COLO829 (cell line): Measurements from ENCODE around the gene FSTL4.

ENCODE experiments used
- DNase-seq: peaks from one replicate; pipeline ENCODE4 v3.0.0; 2012; ENCODE audit warnings: low spot score

FSTL4 gene

DNA sequence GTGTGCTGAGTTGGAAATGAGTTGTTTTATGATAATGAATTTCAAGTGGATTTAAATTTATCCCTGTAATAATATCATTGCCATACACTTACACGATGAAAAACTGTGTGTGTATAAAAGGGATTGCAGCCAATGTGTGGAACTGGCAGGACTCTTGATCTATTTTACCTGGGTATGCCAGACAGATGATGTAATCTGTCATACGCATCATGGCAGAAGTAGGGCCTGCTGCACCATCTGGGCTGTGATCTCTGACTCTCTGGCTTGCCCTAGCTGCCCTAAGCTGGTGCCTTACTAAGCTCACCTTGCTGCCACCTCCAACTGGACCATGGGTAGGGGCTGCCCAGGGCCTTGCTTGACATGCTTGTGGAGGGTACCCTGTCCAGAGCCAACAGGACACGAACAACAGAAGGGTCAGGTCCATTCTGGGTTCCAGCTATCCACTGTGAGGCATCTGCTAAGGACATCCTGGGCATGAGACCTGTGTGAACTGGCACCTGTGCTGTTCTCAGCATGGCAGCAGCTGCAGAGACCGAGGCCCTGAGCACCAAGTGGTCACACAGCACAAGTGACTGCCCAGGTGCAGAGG is 184.2 kb downstream of the FSTL4 start:
- no peak for DNase-seq

DNA sequence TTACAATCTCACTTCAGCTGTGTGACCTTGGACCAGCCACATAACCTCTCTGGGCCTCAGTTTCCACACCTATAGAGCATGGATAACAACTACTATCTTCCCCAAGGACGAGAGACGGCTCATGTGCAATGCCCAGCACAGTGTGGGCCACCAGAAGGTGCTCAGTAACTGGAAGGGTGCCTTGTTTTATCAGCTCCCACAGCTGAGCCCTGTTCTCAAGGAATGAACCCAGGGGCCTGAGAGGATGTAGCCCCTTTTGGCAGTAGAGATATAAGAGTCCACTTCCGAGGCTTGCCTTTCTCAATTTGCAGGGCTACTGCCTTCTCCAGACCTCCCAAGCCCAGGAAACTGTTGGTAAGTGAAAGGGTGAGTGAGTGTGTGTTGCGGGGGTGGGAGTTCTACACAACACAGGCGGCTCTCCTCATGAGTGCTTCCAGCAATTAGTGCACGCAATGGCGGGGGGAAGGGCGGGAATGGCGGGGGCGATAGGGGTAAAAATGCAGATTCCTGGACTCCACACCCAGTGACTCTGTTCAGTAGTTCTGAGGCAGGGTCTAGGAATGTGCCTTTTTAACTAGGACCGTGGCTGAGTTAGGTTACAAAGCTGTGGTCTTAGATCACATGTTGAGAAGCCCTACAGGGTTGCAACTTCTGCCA is 185.1 kb downstream of the FSTL4 start:
- DNase-seq: peak; percentile 13

DNA sequence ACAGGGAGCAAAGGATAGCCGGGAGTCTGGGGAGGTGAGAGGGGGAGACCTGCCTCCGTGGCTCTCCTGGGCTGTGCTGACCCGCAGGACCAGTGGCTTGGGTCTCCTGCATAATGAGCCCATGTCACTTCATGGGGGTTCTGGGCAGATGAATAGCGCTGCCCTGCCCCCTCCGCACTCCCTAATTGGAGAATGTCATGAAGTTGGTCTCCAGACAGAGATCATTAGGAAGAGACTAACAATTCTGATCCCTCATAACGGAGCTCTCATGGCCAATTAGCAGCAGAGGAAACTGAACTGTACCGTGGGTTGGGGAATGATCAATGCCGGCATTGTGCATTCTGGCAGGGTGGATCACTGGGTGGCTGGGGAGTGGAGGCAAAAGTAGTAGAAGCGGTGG is 186.1 kb downstream of the FSTL4 start:
- peak; percentile 44 for DNase-seq

DNA sequence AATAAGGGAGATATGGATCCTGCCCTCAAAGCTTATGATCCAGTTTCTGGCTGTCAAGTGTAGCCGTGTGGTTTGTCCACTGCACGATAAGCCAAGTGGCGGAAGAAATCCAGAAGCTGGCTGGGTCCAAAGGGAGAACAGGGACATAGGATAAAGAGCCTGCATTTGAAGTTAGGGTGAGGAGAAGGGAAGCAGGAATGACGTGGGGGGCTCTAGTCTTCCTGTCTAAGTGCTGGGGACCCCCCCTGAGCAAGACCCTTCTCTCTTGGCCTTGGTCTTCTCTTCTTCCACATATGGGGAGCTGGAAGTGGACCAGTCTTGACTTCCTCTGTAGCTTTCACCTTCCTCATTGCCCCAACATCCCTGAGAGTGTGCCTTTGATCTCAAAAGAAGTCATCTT is 186.6 kb downstream of the FSTL4 start:
- DNase-seq: no peak

DNA sequence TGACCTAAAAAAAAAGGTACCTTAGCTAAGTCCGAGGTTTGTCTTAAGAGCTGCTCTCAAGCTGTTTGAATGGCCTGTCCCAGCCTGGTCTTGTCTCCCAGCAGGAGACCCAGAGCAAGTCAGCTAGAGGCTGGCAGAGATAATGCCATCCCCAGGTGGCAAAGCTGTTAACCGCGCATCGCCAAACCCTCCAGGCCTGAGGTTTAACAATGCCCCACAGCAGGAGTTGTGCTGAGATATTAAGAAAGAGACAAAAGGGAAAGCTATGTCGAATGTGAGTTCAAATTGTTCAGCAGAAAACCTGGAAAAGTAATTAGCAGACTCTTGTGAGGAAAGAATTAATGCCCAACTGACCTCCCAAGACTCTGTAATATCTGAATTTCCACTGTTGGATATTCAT is 187.1 kb downstream of the FSTL4 start:
- no peak for DNase-seq

DNA sequence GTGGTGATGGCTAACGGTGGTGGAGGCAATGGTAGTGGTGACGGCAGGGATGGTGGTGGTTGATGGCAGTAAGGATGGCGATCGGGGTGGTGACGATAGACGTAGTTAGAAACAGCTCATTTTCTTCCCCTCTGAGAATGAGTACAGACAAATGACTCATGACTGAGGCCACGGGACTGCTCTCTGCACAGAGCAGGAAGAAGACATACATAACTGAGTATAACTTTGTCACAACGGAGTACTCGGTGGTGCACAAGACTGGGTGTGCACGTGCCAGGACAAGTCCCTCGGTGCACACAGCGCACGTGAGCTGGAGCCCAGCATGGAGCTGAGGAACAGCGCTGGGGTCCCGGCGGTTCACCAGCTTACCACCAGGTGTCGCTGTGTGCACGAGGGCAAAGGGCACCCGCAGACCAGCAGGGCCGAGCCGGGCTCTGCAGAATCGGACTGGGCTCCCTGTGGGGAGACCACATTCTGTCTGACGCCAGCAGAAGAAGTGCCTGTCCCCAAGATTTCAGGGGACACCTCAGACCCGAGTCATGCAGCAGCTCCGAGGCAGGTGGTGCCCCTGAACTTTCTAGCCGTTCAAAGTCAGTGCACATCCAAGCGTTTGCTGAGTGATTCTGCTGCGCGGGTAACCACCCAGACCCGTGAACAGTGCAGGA is 188.6 kb downstream of the FSTL4 start:
- DNase-seq: peak; percentile 30

DNA sequence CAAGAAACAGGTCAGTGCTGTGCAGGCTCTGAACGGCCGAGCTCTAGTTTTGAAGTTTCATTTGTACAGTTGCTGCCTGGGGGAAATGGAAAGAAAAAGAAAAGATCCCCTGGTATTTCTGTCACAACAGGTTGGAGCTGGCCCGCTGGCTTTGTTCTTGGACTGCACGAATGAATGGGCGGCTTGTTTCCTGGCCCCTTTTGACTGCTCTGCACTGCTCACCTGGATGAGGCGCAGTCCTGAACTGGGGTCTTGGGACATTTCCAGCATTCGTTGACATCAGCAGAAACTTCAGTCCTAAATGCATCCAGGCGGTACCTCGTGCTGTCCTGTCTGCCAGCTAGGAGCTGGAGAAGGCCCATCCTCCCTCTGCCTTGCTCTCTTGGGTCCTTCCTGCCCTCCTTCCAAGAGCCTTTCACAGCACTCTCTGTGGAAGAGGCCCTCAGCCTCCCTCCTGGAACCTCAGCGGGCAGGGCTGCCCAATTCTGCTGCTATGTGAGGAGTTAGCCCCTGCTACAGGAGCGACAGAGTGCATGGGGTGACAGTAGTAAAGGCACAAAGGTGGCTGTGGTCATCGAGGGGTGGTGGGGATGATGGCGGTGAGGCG is 189.2 kb downstream of the FSTL4 start:
- DNase-seq: no peak

DNA sequence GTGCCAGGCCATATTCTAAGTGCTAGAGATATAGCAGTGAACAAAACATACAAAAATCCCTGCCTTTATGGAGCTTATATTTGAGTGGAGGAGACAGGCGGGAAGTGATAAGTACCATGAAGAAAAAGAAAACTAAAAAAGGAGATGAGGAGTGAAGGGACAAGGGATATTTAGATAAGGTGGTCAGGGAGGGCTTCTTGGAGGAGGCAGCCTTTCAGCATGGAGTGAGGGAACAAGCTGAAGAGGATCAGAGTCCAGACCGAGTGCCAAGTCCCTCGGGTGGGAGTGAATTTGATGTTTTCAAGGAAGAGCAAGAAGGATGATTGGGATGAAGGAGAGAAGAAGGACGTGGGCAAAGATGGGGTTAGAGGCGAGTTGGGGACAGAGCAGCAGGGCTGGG is 190.5 kb downstream of the FSTL4 start:
- no peak for DNase-seq

DNA sequence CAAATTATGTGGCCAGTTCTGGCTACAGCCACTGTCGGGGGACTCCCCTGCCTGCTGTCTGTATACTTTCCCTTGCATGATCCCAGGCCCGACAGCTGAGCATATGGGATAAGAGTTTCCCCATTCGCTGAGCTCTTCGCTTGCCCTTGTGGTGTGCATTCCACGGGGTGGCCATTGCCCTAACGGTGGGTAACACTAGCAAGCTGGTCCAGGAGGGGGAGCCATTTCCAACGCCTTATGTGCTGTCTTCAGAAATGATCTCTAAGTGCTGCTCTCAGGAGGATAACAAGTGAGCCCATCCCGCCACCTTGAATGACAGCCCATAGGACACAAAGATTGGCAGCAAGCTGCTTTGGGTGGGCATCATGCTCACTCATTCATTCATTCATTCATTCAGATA is 190.9 kb downstream of the FSTL4 start:
- DNase-seq: peak; percentile 31

DNA sequence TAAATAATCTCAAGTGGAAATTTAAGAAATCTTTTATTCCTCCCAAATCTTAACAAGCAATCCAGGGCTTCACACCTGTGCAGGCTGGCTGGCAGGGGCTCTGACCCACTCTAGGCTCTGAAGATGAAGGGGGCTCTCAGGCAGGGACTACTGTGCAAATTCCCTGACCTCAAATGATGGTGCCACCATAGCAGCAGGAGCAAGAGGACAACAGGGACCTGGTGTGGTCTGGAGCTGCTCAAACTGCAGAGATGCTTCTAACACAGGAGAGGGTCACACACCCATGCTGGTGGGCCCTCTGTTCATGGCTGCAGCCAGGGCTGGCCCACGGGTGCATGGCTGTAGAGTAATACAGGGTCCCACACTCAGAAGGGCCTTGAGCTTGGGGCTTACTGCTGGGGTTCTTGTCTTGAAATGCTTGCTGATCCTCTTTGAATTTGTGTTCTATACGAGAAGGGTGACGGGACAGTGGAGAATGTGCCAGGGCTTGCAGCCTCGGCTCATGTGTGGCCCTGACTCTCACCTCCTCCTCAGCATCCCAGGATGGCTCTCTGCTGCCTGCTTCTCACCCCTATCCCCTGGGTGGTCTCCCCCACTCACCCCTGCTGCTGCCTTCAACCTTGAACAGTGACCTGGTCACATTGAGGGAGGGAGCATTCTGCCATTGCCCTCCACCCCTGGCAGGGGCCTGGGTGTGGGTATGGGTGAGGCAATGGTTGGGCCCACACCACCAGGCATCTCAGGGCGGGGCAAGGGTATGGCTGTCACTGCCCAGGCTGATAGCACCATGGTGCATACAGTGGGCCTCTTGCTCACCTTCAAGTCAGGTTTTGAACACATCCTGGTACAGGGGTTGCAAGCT is 191.7 kb downstream of the FSTL4 start:
- no peak for DNase-seq

DNA sequence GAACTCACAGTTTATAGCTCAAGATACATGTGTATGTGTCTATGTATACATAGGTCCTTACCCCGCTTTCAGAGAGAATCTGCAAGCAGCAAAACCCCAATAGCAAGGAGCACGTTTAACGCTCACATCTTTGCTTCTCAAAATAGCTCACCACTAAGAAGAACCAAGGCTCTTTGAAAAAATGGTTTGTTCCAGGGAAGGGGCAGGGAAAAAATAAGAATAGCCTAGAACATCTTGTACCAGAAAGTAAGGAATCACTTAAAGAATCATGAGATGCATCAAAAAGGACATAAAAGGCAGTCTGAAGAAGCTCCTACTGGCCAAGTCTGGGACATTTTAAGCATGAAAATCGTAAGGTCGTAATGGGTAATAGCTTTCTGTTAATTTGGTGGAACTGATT is 196.4 kb downstream of the FSTL4 start:
- no peak for DNase-seq

DNA sequence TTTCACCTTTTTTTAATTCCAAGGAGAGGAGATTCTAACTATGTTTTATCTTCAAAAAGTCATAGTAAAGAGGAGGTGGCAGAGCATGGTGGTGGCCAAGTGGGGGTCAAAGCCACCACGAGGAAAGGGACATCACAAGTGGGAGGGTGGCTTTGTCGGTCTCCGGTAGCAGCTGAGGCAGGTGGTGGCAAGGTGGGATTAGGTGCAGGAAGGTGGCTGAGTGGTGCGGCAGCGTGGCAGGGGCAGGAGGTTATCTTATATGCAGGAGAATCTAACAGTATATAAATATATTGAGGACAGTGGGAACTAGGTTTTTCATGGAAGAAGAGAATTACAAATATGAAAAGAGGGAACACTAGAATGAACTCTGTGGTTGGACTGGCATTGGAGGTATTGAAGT is 196.8 kb downstream of the FSTL4 start:
- DNase-seq: no peak

DNA sequence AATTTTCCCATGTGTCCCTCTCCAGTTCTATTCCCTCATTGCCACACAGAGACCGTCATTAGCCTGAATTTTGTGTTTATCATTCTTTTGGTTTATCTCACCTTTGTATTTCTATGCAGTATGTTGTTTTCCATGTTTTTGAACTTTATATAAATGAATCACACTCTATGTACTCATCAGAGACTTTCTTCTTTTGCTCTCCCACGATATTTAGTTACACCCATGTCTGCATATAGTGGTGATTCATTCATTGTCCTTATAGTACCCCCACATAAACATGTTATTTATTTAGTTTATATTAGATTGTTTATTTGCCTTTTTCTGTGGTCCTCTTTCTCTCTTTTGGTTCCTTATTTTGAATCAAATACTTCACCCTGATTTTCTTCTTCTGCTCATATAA is 199.7 kb downstream of the FSTL4 start:
- no peak for DNase-seq

DNA sequence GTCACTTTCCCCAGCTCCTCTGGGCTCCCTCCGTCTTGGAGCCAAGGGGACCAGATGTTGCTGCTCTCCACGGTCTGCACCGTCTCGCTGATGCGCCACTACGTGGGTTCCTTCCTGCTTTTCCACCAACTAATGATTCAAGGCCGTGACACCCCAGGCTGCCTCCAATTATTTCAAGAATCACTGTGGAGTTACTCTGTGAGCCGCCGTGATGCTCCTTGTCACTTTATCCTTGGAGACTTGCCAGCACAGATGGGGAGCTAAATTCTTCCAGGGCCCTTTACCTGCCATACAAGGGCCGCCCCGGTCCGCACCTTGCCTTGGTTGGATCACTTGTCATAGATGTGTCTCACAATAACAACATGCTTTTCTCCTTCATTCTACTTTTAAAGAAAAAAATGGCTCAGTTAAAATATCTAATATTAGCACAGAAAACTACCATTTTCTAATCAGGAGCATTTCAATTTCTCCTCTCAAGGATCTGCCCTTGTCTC is 202.0 kb downstream of the FSTL4 start:
- DNase-seq: no peak

DNA sequence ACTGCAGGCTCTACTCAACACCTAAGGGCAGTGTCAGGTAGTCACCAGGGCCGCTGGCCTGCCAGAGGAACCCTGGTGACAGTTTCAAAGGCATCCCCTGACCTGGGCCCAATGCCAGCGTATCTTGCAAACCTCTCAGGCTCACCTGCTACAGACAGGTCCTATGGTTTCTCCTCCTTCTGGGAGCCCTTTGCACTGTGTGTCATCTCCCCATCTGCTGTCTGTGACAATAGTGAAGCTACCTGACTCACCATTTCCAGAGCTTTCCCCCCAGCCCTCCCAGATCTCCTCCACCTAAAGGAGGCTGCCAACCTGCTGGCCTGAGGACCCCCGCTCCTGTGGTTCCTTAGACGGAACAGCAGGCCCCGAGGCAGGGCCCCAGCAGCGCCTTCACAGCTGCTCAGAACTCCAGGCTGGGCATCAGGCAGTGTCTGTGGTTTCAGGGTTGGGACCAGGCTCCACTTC is 203.1 kb downstream of the FSTL4 start:
- no peak for DNase-seq

DNA sequence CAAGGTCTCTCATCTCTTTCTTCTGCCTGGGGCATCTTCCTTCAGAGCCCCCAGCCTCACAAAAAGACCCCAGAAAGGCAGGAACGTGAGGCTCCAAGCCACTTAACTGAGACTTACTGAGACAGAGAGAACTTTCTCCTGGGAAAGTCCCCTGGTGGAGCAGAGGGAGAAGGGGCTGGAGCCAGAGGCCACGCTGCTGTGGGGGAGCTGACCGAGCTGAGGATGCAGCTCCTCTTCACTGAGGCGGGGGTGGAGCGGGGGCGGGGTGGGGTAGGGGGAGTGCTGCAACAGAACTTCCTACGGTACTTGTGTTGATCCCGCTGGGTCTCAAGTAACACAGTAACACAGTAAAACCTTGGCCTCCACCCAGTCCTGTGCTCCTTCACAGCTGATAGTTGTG is 204.0 kb downstream of the FSTL4 start:
- no peak for DNase-seq

DNA sequence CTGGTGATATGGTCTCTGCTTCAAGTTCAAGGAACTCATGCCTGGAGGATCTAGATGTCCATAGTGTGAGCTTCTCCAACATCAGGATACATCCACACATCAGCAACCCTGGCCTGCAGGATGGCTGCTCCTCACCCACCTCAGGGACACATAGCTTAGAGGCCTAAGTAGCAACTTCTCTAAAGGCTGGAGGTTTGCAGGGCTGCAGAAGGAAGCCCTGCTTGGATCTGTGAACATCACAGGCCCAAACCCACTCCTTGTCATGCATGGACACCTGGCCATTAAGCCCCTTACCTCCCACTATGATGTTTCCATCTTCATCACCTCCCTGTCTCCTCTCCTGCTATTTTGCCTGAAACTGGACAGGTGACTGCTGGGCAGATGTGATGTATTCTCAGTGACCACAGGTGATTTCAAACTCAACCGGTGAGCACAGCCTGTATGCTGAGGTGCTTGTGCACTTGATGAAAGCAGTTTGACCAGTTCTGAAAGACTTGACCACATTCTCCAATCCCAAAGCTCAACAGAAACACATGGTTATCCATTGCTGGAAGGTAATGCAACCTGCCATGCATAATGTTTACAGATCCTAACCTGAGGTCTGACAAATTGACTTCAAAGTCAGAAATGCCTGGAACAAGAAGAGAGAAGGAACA is 205.2 kb downstream of the FSTL4 start:
- DNase-seq: no peak

DNA sequence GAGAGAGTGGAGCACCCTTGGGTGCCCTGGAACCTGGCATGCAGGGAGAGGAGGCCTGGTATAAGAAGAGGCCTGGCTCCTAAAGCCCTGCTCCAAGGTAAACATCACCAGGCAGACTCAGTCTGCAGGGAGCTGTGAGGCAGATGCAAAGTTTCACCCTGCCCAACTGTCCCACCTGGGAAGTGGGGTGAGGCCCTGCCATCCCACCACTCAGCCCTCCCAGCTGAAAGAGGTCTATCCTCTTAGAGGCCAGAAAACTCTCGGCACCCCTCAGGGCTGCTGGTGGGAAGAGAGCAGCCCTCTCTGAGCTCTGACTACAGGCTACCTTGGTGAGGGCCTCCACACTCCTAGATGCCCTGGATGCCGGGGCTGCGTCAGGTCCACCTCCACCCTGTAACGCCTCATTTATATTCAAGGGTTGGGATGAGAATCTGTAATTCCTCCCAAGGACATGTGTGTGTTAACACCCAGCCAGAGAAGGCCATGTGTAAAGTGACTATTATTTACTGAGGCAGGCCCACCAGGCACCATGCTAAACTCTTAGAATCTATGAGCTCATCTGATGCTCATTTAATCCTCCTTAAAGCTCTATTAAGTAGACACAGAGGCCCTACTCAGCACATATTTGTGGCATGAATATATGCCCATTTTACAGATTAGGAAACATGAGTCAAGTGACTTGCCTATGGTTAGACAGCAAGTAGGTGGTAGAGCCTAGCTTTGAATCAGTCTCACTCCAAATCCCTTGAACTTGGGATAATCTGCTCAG is 205.9 kb downstream of the FSTL4 start:
- DNase-seq: no peak

DNA sequence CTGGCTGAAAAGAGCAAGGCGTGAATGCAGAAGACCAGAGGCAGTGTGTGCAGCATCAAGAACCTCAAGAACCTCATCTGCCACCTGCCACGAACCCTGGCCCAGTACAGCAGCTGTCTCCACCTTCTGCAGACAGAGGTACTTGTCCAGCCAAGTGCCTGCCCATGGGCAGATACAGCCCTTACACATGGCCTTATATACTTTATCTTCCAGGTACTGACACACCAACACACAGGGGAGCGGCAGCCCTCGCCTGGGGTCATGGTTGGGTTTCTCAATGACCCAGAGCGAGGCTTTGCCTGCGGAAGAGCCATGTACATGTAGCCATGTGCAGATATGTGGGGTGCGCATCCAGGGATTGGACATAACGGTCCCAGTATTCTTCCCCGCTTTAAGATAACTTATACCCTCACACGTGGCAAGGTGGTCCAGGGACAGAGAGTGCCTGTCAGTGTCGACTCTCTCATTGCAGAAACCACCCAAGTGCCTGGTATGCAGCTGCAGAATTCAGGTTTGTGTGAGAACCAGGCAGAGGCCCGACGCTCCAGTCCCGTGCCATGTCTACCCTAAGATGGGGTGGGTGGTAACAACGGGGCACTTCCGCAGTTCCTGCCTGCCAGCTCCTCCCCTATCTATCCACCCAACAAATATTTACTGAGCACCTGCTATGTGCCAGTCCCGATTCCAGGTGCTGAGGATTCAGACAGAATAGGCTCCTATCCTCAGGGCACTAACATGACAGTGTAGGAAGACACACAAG is 206.9 kb downstream of the FSTL4 start:
- no peak for DNase-seq

DNA sequence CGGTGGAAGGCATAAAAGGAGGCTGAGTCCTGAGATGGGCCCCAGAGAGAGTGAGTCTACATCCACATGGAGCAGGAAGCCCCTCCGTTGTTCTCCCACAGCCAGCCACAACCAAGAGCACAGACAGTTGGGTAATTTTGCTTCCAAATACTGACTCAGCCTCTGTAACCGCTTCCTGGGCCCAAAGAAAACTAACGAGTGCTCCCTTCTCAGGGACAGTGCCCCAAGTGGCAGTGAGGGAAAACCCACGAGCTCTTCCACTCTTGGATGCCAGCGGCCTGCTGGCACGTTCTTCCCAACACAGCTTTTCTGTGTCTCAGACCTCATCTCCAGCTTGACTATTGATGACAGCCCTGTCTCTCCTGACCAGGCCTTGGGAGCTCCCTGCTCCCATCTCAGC is 207.6 kb downstream of the FSTL4 start:
- DNase-seq: no peak
